HEK293 (cell line): Measurements from ENCODE around the gene STX11.

Source experiments
- CTCF ChIA-PET: fragments of 350-600 bp; formaldehyde crosslinking; extraction: SDS; loops from one replicate; lab custom pipeline; 2021; ENCODE audit warnings: antibody characterized with exemption; lab: Yijun Ruan, JAX
- POLR2A ChIA-PET: fragments of 300-600 bp; formaldehyde crosslinking; extraction: SDS; loops from one replicate; lab custom pipeline; 2020; ENCODE audit warnings: antibody characterized with exemption, inconsistent platforms; lab: Yijun Ruan, JAX
- H3K27ac ChIP-seq: fragments of 200-500 bp; sonication (Bioruptor generic); 2 replicates; pipeline ENCODE4 v1.5.1; 2014; ENCODE audit warnings: low read depth, low read length, control low read depth, inconsistent platforms; ENCODE audit errors: extremely low read depth
- H3K36me3 ChIP-seq, 2 experiments: fragments of 200-500 bp in 1 of 2; sonication (Bioruptor generic) in 1 of 2; 1 replicate in 1 of 2; 2 replicates in 1 of 2; pipeline ENCODE4 v1.5.1; 2014 to 2017; ENCODE audit warnings: inconsistent platforms in 2 of 2, low read length in 2 of 2; ENCODE audit not compliant: control insufficient read depth in 2 of 2, insufficient read depth in 1 of 2
- H3K4me1 ChIP-seq: fragments of 200-500 bp; sonication (Bioruptor generic); 2 replicates; pipeline ENCODE4 v1.5.1; 2014; ENCODE audit warnings: mild to moderate bottlenecking, low read length, inconsistent platforms; ENCODE audit not compliant: control insufficient read depth, insufficient read depth
- H3K4me3 ChIP-seq: 2 replicates; pipeline ENCODE4 v1.5.1; 2011; ENCODE audit warnings: low read depth, mild to moderate bottlenecking, control low read depth, low read length, moderate library complexity
- H3K9me3 ChIP-seq: fragments of 200-500 bp; sonication (Bioruptor generic); 2 replicates; pipeline ENCODE4 v1.5.1; 2014; ENCODE audit warnings: low read depth, low read length, inconsistent platforms; ENCODE audit not compliant: control insufficient read depth, insufficient read depth
- HIC1 ChIP-seq: fragments of 450-650 bp; formaldehyde crosslinking; IDR thresholded peaks from 2 replicates; pipeline ENCODE4 v1.5.1; 2016; ENCODE audit warnings: missing biosample characterization, missing genetic modification characterization
- KLF7 ChIP-seq: fragments of 450-650 bp; formaldehyde crosslinking; IDR thresholded peaks from 2 replicates; pipeline ENCODE4 v1.5.1; 2016; ENCODE audit warnings: missing biosample characterization, missing genetic modification characterization, borderline replicate concordance
- PRDM1 ChIP-seq: fragments of 450-650 bp; formaldehyde crosslinking; IDR thresholded peaks from 2 replicates; pipeline ENCODE4; 2016; ENCODE audit warnings: missing biosample characterization, missing genetic modification characterization
- PRDM10 ChIP-seq: fragments of 450-650 bp; formaldehyde crosslinking; IDR thresholded peaks from 2 replicates; pipeline ENCODE4 v1.5.1; 2016; ENCODE audit warnings: missing biosample characterization, missing genetic modification characterization
- RBAK ChIP-seq: fragments of 450-650 bp; formaldehyde crosslinking; IDR thresholded peaks from 2 replicates; pipeline ENCODE4 v1.5.1; 2016; ENCODE audit warnings: missing biosample characterization, missing genetic modification characterization
- REST ChIP-seq: fragments of 450-650 bp; formaldehyde crosslinking; IDR thresholded peaks from 2 replicates; pipeline ENCODE4 v1.5.1; 2016; ENCODE audit warnings: missing biosample characterization, missing genetic modification characterization
- ZFP69B ChIP-seq: fragments of 450-650 bp; formaldehyde crosslinking; IDR thresholded peaks from 2 replicates; pipeline ENCODE4 v1.5.1; 2016; ENCODE audit warnings: missing biosample characterization, missing genetic modification characterization
- ZNF157 ChIP-seq: fragments of 450-650 bp; formaldehyde crosslinking; IDR thresholded peaks from 2 replicates; pipeline ENCODE4 v1.5.1; 2016; ENCODE audit warnings: missing biosample characterization, missing genetic modification characterization
- ZNF211 ChIP-seq: fragments of 450-650 bp; formaldehyde crosslinking; IDR thresholded peaks from 2 replicates; pipeline ENCODE4 v1.5.1; 2016; ENCODE audit warnings: low read depth, missing biosample characterization, missing genetic modification characterization
- ZNF214 ChIP-seq: fragments of 450-650 bp; formaldehyde crosslinking; IDR thresholded peaks from 2 replicates; pipeline ENCODE4 v1.5.1; 2017; ENCODE audit warnings: missing biosample characterization, mild to moderate bottlenecking, missing genetic modification characterization, borderline replicate concordance
- ZNF341 ChIP-seq: fragments of 450-650 bp; formaldehyde crosslinking; IDR thresholded peaks from 2 replicates; pipeline ENCODE4; 2016; ENCODE audit warnings: low read depth, missing biosample characterization, missing genetic modification characterization
- ZNF391 ChIP-seq: fragments of 450-650 bp; formaldehyde crosslinking; IDR thresholded peaks from 2 replicates; pipeline ENCODE4 v1.5.1; 2016; ENCODE audit warnings: low read depth, missing biosample characterization, missing genetic modification characterization, borderline replicate concordance
- ZNF398 ChIP-seq: fragments of 450-650 bp; formaldehyde crosslinking; IDR thresholded peaks from 2 replicates; pipeline ENCODE4 v1.5.1; 2017; ENCODE audit warnings: missing biosample characterization, missing genetic modification characterization
- ZNF48 ChIP-seq: fragments of 450-650 bp; formaldehyde crosslinking; IDR thresholded peaks from 2 replicates; pipeline ENCODE4 v1.5.1; 2016; ENCODE audit warnings: missing biosample characterization, missing genetic modification characterization
- ZNF501 ChIP-seq: fragments of 450-650 bp; formaldehyde crosslinking; IDR thresholded peaks from 2 replicates; pipeline ENCODE4 v1.5.1; 2016; ENCODE audit warnings: missing biosample characterization, missing genetic modification characterization
- ZNF560 ChIP-seq: fragments of 450-650 bp; formaldehyde crosslinking; IDR thresholded peaks from 2 replicates; pipeline ENCODE4 v1.5.1; 2017; ENCODE audit warnings: missing biosample characterization, missing genetic modification characterization, borderline replicate concordance
- ZNF561 ChIP-seq: fragments of 450-650 bp; IDR thresholded peaks from 2 replicates; pipeline ENCODE4 v1.5.1; 2018; ENCODE audit warnings: missing biosample characterization, missing genetic modification characterization, borderline replicate concordance
- ZNF654 ChIP-seq: fragments of 450-650 bp; formaldehyde crosslinking; IDR thresholded peaks from 2 replicates; pipeline ENCODE4 v1.5.1; 2016; ENCODE audit warnings: low read depth, missing biosample characterization, missing genetic modification characterization
- ZNF747 ChIP-seq: fragments of 450-650 bp; formaldehyde crosslinking; IDR thresholded peaks from 2 replicates; pipeline ENCODE4 v1.5.1; 2016; ENCODE audit warnings: missing biosample characterization, missing genetic modification characterization
- TF ChIP-seq, protein P1 (sequence below): fragments of 450-650 bp; formaldehyde crosslinking; IDR thresholded peaks from 2 replicates; pipeline ENCODE4; 2016; ENCODE audit warnings: missing biosample characterization, missing genetic modification characterization

Gene STX11

GRCh38 chr6:144103026-144103563, 47.2 kb upstream of the STX11 start:
- CTCF ChIA-PET: interaction anchor here (0.6 to 1.9 kb wide), 7 partner anchors 8 to 1056 kb away, joined by 3 to 10 read pairs (median 4); partner anchors contain the start of gene SF3B5
- Histone ChIP-seq H3K27ac (no peak overlapping the region), H3K4me1 (no peaks in the 10 kb centered on the region), H3K9me3 (no peaks in the 10 kb centered on the region), H3K36me3 (no peaks in the 10 kb centered on the region), H3K4me3 (no peak overlapping the region)
- POLR2A ChIA-PET: no interaction called here
- TF ChIP-seq PRDM1 (peak; percentile 98), ZNF747 (tag by site-specific recombination) (no peak)

GRCh38 chr6:144104488-144104887, 45.8 kb upstream of the STX11 start:
- H3K9me3 ChIP-seq: no peaks in the 10 kb centered on the region
- H3K36me3 ChIP-seq: no peaks in the 10 kb centered on the region
- H3K27ac ChIP-seq: no peak overlapping the region
- no peak overlapping the region for H3K4me3 ChIP-seq
- H3K4me1 ChIP-seq: no peaks in the 10 kb centered on the region
- ChIA-PET CTCF (interaction anchor here (0.6 to 2.2 kb wide), 11 partner anchors 9 to 409 kb away, joined by 3 to 16 read pairs (median 4); no protein-coding TSS in a partner anchor), POLR2A (no interaction called here)
- TF ChIP-seq ZNF747 (tag by site-specific recombination) (no peak), ZNF341 (no peak), ZNF560 (tag by site-specific recombination) (no peak), ZNF501 (tag by site-specific recombination) (no peak), HIC1 (tag by site-specific recombination) (no peak), ZNF391 (no peak), ZNF211 (no peak), ZNF157 (tag by site-specific recombination) (no peak), REST (tag by site-specific recombination) (no peak), ZNF561 (tag by site-specific recombination) (no peak), PRDM10 (no peak), KLF7 (tag by site-specific recombination) (no peak), ZNF654 (tag by site-specific recombination) (no peak), RBAK (tag by site-specific recombination) (no peak), ZFP69B (tag by site-specific recombination) (no peak), ZNF214 (no peak), PRDM1 (no peak), ZNF398 (no peak), ZNF48 (tag by site-specific recombination) (no peak)
- TF ChIP-seq, protein P1, sequence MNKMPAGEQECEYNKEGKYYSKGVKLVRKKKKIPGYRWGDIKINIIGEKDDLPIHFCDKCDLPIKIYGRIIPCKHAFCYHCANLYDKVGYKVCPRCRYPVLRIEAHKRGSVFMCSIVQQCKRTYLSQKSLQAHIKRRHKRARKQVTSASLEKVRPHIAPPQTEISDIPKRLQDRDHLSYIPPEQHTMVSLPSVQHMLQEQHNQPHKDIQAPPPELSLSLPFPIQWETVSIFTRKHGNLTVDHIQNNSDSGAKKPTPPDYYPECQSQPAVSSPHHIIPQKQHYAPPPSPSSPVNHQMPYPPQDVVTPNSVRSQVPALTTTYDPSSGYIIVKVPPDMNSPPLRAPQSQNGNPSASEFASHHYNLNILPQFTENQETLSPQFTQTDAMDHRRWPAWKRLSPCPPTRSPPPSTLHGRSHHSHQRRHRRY (tag by site-specific recombination): no peak
- TF ChIP-seq, all 188 proteins: peak for 0
